Activated T-cell treated with anti-CD3 and anti-CD28 coated beads for 1 hour (primary cell): Measurements from ENCODE around the gene DDX42.
"Not testable (repeated sequence)": the region's sequence is repeated elsewhere in the genome, so short reads cannot be mapped to it uniquely, and the experiment has no call there.

Experiments used
- DNase-seq: peaks from one replicate; pipeline ENCODE4 v3.0.0-alpha.2; 2020; ENCODE audit warnings: low read depth

Gene DDX42

DNA sequence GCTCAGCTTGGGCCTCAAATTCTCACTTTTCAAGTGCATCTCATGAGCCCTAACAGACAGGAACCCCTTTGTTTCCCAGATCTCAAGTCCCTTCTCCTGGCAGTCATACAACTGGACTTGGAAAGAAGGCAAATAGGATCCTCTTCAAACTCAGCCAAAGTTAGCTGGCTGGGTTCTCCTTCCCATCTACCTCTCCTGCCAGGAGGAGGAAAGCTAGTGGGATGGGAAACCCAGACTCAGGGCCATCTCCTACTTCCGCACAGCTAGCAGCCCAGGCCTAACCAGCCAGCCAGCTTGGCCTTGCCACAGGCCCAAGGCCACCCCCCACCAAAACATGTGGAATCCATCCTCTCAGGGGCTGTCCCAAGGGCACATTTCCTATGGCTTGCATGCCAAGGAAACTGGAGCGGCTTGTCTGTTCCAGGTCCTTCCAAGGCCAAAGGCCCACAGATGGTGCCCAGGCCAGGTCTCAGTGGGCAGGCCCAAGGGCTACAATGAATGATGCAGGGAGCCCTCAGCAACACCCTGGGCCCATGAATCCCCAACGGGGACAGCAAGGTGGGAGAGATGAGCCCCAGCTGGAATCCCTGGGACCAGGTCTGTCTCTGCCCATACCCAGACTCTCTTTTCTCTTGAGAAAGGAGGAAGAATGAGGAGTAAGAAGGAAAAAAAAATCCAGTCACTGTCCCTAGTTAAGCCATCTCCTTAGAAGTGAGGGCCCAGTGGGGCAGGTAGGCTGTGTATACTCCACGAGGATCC is 66.8 kb downstream of the DDX42 start:
- DNase-seq = no peak

- DNase-seq = no peak
Observed at GRCh38 chr17:63841350-63842172, 67.6 kb downstream of the DDX42 start.

DNA sequence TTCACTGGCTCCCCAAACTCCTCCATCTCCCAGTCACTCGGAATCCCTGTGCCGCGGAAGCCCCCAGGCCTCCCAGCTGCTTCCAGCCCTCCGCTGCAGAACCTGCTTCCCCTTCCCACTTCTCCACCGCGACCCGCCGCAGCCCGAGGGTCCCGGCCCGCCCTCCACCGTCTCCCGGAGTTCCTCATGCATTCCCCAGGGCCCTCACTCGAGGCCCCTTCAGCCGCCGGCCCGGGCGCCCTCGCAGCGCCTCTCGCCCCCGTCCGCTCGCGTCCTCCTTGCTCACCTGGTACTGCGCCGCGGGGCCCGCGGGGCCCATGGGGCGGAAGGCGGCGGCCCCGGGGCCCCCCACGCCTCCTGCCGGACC is 68.2 kb downstream of the DDX42 start:
- no peak for DNase-seq

DNA sequence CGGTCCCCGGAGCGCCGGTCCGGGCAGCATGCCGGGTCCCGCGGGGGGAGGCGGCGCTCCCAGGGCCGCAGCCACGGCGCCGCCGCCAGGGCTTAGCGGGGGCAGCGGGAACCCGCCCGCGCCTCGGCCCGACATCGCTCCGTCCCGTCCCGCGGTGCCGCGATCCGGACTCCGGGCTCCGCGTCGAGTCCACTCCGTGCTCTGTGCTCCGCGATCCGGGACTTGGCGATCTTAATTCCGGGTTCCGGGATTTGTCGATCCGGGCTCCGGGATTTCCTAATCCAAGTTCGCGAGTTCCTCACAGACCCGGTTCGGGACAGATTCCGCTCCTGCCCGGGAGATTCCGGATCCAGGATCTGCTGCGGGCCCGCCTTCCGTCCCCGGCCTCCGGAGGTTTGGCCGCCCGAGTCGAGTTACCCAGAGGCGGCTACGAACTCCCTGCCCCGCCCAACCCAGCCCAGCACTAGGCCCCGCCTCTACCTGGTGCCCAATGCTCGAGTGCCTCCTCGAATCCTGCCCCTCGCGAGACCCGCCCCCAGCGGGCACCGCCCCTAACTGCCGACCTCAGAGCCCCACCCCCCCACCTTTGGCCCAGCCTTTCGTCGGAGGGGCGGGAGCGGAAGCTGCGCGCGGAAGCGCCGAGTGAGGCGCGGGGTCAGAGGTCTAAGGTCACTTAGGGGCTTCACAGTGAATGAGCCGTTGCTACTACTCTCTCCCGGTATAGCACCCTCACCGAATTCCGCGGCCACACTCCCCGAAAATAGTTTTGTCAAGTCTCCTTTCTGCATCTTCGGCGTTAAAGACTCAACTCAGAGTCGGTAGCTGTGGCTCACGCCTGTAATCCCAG is 68.8 kb downstream of the DDX42 start, which contains the start of gene SMARCD2:
TSS of gene SMARCD2 (minus strand) at position 146 of the 847 bp plus-strand sequence. CDS start at position 135, 11 bp downstream.
- DNase-seq = peak; percentile 99

- DNase-seq = not testable (repeated sequence)
Observed at GRCh38 chr17:63843387-63843888, 69.5 kb downstream of the DDX42 start.

GRCh38 chr17:63843910-63844677 is 70.1 kb downstream of the DDX42 start:
- DNase-seq = no peak

GRCh38 chr17:63845509-63845908 is 71.5 kb downstream of the DDX42 start:
- no peak for DNase-seq

GRCh38 chr17:63847525-63848249 is 73.7 kb downstream of the DDX42 start:
- DNase-seq = no peak

GRCh38 chr17:63848834-63849689 is 75.1 kb downstream of the DDX42 start:
- DNase-seq = peak; percentile 91

GRCh38 chr17:63850401-63850800 is 76.4 kb downstream of the DDX42 start:
- DNase-seq = no peak

GRCh38 chr17:63853260-63853659 is 79.3 kb downstream of the DDX42 start:
- DNase-seq = no peak

GRCh38 chr17:63854709-63855108 is 80.7 kb downstream of the DDX42 start:
- no peak for DNase-seq

DNA sequence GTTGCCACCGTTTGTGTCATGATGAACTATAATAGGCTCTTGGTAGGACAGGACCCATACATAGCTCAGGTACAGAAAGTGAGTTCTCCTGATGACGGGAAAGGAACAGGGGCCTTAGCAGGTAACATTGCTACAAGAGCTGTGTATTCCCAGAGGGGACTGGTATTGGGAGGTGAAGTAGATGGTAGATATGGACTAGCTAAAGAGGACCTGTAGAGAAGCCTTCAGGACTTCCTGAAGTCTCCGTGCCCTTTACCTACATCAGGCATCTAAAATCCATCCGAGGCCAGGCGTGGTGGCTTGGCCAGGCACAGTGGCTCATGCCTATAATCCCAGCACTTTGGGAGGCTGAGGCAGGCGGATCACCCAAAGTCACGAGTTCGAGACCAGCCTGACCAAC is 81.2 kb downstream of the DDX42 start:
- no peak for DNase-seq

DNA sequence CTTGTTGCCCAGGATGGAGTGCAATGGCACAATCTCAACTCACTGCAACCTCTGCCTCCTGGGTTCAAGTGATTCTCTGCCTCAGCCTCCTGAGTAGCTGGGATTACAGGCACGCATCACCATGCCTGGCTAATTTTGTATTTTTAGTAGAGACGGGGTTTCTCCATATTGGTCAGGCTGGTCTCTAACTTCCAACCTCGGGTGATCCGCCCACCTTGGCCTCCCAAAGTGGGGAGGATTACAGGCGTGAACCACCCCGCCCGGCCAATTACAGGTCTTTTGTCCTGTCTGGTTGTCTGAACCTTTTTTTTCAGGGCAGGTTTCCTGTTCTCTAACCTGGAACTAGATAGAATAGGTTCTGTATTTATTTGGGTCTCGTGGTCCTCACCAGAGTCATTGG is 82.5 kb downstream of the DDX42 start:
- DNase-seq = not testable (repeated sequence)

- no peak for DNase-seq
Observed at GRCh38 chr17:63859257-63859656, 85.3 kb downstream of the DDX42 start.

- not testable (repeated sequence) for DNase-seq
Observed at GRCh38 chr17:63866625-63867024, 92.7 kb downstream of the DDX42 start.
